GM23248 (cell line): ENCODE data around the gene KAZN.

Experiments used
- EZH2 ChIP-seq: fragments of 200-600 bp; sonication (generic); IDR thresholded peaks from 2 replicates; pipeline ENCODE4 v1.6.1; 2018; ENCODE audit warnings: antibody characterized with exemption, mild to moderate bottlenecking; ENCODE audit not compliant: insufficient read depth, poor library complexity, severe bottlenecking
- EZH2phosphoT487 ChIP-seq: fragments of 200-600 bp; sonication (generic); IDR thresholded peaks from 2 replicates; pipeline ENCODE4 v1.6.1; 2018; ENCODE audit warnings: antibody characterized with exemption, moderate library complexity, mild to moderate bottlenecking, low read depth; ENCODE audit not compliant: insufficient read depth

- TF ChIP-seq EZH2 (no peak), EZH2phosphoT487 (no peak)
These were observed 106.4 kb downstream of the KAZN start for GRCh38 chr1:14704846-14705245.
